ENCODE results near the gene ELFN1. TPM values are rescaled to one million over a fixed set of nuclear protein-coding genes. Genes with fewer than 3 reads are reported as not detected.
A peak's percentile ranks its signal among the peaks of the same experiment; 100 is the strongest.

Gene ELFN1
- total RNA-seq, 3 donors from 2014 or later = 0.59 to 1.3 (median 0.96) TPM

DNA sequence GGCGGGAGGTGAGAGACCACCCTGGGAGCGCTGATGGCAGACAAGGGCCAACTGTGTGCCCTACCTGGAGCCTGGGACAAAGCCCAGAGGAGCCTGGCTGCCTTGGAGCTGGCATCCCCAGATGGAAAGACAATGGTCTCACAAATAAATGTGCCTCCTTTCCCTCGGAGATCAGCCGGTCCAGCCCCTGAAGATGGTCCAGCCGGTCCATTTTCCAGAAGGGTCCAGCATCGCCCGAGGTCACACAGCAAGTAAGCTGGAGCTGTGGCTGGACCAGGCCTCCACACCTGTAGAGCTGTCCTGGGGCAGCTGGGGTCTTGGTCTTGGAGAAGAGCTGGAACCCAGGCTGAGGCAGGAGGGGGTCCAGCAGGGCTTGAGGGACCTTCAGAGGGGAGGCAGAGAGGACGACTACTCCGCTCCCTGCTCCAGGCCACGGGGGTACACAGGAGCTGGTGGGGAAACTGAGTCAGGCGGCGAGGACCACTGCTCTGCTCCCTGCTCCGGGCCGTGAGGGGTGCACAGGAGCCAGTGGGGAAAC, 3.6 kb downstream of the ELFN1 start:
- TF ChIP-seq POLR2A (IDR thresholded peaks at IDR 0.05) (no peak), POLR2AphosphoS5 (IDR thresholded peaks at IDR 0.05) (no peak)
- TF ChIP-seq, protein P1, sequence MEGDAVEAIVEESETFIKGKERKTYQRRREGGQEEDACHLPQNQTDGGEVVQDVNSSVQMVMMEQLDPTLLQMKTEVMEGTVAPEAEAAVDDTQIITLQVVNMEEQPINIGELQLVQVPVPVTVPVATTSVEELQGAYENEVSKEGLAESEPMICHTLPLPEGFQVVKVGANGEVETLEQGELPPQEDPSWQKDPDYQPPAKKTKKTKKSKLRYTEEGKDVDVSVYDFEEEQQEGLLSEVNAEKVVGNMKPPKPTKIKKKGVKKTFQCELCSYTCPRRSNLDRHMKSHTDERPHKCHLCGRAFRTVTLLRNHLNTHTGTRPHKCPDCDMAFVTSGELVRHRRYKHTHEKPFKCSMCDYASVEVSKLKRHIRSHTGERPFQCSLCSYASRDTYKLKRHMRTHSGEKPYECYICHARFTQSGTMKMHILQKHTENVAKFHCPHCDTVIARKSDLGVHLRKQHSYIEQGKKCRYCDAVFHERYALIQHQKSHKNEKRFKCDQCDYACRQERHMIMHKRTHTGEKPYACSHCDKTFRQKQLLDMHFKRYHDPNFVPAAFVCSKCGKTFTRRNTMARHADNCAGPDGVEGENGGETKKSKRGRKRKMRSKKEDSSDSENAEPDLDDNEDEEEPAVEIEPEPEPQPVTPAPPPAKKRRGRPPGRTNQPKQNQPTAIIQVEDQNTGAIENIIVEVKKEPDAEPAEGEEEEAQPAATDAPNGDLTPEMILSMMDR (IDR thresholded peaks at IDR 0.05) = no peak
- Histone ChIP-seq H3K27ac (no peak overlapping the region), H3K9me3 (no peaks in the 10 kb centered on the region), H3K4me1 (peaks cover 0 to 5% of the 10 kb centered on the region in 2 donors), H3K36me3 (no peaks in the 10 kb centered on the region), H3K4me3 (no peak overlapping the region), H3K27me3 (peaks cover 16 to 75% of the 10 kb centered on the region in 2 donors)
- intact Hi-C loops (cut with DNase I; ENCODE audit: low total_unique reads) = no loop called here
- peak in 1 of 2 donors; percentile 50 for DNase-seq (ENCODE audit: low spot score in 2 of 2)

DNA sequence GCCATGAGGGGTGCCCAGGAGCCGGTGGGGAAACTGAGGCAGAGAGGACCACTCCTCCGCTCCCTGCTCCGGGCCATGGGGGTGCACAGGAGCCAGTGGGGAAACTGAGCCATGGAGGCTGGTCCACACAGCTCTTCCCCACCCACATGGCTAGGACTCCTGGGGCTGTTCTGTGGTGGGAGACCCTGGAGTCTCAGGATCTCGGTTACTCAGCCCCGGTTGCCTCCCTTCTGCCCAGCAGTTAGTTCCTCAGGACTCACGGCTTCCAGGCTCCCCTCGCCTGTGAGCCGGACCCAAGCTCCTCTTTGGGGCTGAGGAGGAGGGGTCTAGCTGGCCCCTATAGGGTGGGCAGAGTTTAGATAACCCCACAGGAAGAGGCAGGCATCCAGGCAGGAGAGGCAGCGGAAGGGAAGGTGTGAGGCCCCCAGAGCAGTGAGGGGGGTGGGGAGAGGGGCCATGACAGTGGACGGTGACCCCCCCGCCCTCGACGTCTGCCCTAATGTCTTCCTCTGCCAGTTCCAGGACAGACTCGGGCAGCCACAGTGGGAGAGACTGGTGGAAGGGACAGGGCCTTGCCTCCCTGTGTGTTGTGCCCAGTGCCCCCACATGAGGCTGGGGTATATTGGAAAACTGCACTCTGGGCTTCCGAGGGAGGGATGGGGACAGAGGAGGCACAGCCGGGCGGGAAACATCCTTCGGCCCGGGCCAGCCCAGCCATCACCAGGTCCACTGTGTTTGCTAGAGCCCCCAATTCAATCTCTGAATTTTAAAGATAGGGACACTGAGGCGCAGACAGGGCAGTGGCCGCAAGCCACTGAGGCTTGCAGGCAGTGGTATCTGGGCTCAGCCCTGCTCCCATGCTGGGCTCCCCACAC, 4.3 kb downstream of the ELFN1 start:
- Histone ChIP-seq H3K9me3 (no peaks in the 10 kb centered on the region), H3K4me1 (peaks cover 0 to 5% of the 10 kb centered on the region in 2 donors), H3K27me3 (peaks cover 16 to 68% of the 10 kb centered on the region in 2 donors), H3K36me3 (no peaks in the 10 kb centered on the region), H3K4me3 (no peak overlapping the region), H3K27ac (no peak overlapping the region)
- TF ChIP-seq, protein P1 (IDR thresholded peaks at IDR 0.05) = no peak
- TF ChIP-seq POLR2A (IDR thresholded peaks at IDR 0.05) (no peak), POLR2AphosphoS5 (IDR thresholded peaks at IDR 0.05) (no peak)
- intact Hi-C loops (cut with DNase I; ENCODE audit: low total_unique reads) = no loop called here
- DNase-seq (ENCODE audit: low spot score in 2 of 2) = peak in 1 of 2 donors; percentile 37

DNA sequence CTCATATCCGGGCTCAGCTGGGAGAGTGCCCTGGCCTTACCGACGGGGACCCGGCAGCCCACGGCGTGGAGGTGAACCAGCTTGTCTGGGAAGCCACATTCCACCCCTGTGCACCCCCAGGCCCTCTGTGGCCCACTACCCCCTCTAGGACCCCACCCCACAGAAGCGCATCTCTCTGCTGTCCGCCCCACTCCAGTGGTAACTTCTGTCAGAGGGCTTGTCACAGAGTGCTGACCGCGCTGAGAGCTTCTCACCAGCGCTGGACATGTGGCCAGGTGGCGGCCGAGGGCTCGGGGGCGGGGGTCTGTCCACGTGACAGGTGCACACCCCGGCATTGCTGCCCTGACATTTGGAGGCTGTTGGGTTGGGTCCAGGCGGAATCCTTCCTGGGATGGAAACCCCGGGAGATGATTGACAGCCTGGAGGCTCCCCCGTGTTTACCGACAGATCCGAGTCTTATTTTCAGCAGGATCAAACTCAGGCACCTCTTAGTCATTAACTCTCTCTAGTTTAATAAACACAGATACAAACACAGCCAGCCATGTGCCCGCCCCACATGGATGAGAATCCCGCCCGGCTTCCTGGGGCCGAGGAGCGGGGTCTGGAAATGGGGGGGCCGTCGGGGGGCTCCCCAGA, 5.1 kb downstream of the ELFN1 start:
- peaks cover 0 to 5% of the 10 kb centered on the region in 2 donors for H3K4me1 ChIP-seq
- H3K27me3 ChIP-seq = peaks cover 16 to 61% of the 10 kb centered on the region in 2 donors
- intact Hi-C loops (cut with DNase I; ENCODE audit: low total_unique reads) = no loop called here

DNA sequence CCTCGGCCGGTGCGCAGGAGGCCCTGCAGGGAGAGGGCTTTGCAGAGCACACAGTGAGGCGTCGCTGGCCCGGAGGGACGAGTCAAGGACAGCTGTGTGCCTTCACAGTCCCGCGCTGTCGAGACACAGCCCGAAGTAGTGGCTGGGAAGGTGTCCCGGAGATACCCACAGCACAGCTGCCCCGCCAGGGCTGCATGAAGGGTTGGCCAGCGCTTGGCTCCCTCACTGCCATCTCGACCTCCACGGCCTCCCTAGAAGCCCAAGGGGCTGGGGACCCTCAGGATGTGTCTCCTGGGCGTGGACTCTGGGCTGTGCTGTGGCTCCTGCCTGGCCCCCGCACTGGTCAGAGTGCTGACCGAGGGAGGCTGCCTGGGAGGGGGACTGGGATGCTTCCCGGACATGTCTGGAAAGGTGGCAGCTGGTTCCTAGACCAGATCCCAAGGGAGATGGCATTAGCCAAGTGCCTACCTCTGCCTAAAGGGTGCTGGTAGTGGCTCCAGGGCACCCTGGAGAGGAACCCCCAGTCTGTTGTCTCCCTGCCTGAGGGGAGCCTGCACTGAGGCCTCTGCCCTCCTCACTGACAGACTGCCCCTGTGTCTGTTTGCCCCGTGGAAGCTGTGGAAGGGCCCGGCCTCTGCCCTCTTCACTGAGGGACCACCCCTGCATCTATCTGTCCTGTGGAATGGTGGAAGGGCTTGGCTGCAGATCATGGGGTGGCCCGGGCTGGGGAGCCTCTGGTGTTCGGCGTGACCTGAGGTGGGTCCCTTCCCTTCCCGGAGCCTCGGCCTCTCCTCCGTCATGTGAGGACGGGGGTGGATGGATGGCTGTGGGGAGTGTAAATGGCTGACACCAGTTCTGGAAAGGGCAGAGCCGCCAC, 5.8 kb downstream of the ELFN1 start:
- DNase-seq (ENCODE audit: low spot score in 2 of 2) = peak in 1 of 2 donors; percentile 28
- Histone ChIP-seq H3K4me1 (no peaks in the 10 kb centered on the region), H3K27me3 (peaks cover 9 to 53% of the 10 kb centered on the region in 2 donors), H3K27ac (no peak overlapping the region), H3K4me3 (no peak overlapping the region), H3K36me3 (no peaks in the 10 kb centered on the region), H3K9me3 (no peaks in the 10 kb centered on the region)
- intact Hi-C loops (cut with DNase I; ENCODE audit: low total_unique reads) = no loop called here
- TF ChIP-seq POLR2A (IDR thresholded peaks at IDR 0.05) = no peak
- TF ChIP-seq, protein P1 (IDR thresholded peaks at IDR 0.05) = no peak

More for the DNA sequence above, 5.1 kb downstream of the ELFN1 start:
- H3K9me3 ChIP-seq = no peaks in the 10 kb centered on the region
- H3K4me3 ChIP-seq = no peak overlapping the region
- TF ChIP-seq, protein P1 (IDR thresholded peaks at IDR 0.05) = no peak
- no peak for TF ChIP-seq POLR2A (IDR thresholded peaks at IDR 0.05)
- no peak overlapping the region for H3K27ac ChIP-seq
- peak in 1 of 2 donors; percentile 41 for DNase-seq (ENCODE audit: low spot score in 2 of 2)
- no peaks in the 10 kb centered on the region for H3K36me3 ChIP-seq
